IPS DF 4.7 (cell line): ENCODE measurements around the gene HSPA9.

Source experiments
- DNase-seq: peaks from one replicate; pipeline ENCODE4 v3.0.0-alpha.2; 2013; ENCODE audit warnings: low spot score; ENCODE audit errors: extremely low read depth

HSPA9 gene

GRCh38 chr5:138596105-138596881, 21.1 kb upstream of the HSPA9 start:
- no peak for DNase-seq

GRCh38 chr5:138595180-138595795, 20.1 kb upstream of the HSPA9 start:
- DNase-seq = no peak

GRCh38 chr5:138594305-138595058, 19.3 kb upstream of the HSPA9 start:
- DNase-seq = no peak

DNA sequence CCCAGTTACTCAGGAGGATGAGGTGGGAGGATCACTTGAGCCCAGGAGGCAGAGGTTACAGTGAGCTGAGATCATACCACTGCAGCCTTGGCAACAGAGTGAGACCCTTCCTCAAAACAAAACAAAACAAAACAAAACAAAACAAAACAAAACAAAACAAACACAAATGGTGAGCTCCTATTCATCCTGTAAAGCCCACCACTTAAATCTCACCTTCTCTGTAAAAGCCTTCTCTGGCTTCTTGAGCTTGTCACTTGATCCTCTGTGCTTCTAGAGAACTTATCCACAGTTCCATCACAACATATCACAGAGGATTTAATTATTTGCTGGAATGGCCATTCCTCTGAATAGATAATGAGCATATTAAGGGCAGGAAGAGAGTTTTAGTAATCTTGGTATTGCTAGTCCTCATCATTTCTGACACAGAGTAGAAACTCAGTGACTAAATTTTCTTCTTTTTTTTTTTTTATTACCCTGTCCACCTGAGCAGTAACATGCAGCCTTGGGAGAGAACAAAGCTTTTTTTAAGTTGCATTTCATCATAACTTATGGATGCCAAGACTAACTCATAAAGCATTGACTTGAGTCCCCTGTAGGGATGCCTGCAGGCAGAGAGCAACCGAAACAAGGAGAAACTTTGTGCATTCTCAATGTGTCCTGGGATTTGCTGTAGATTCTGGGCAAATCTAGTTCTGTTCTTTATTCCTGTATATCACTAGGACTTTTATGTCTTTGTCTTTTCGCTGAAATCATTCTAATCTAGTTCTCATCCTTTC, 13.0 kb upstream of the HSPA9 start:
- DNase-seq = no peak

- DNase-seq = no peak
Observed at GRCh38 chr5:138585157-138585556, 10.0 kb upstream of the HSPA9 start.

DNA sequence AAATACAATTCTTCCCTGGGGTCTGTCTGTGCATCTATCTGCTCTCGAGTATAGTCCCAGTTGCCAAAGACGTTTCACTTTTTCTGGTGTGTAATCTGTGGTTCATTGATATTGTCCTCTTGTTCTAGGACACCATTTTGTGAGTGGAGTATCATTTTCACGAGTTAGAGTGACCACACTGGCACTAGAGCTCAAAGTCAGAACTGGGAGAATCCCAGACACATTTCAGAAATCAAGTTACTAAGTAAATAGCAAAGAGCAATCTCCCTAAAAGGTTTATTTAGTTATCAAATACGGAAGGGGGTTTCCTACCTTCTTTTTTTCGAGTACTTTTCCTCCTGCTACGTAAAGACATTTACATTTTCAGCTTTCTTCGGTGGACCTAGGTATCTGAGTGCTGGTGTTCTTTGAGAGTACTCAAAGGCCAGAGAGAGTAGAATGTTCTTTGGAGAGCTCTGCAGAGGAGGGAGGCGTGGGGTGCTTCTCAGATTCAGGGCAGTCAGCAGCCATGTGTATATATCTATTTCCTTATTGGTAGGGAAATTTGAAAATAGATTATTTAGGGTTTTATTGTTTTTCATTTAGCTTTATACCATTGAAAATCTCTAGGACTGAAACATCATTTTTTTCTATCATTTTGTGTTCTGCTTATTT, 8.9 kb upstream of the HSPA9 start:
- no peak for DNase-seq

DNA sequence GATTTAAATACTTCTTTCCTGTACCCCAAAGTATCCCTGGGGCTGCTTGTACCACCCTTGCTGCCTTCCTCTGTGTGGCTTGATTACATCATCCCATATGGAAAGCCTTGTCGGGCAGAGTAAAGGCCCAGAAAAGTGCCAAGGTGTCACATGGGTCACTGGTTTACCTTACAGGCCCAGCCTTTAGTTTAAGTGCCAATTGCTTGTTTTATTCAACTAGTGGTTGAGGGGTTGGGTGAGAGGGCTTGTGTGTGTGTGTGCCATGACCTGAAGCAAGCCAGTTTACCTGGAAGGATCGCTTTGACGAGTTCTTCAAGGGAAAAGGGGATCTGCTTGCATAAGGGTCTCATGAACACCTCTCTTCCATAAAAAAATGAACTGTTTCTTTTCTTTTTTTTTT, 7.8 kb upstream of the HSPA9 start:
- DNase-seq = no peak

DNA sequence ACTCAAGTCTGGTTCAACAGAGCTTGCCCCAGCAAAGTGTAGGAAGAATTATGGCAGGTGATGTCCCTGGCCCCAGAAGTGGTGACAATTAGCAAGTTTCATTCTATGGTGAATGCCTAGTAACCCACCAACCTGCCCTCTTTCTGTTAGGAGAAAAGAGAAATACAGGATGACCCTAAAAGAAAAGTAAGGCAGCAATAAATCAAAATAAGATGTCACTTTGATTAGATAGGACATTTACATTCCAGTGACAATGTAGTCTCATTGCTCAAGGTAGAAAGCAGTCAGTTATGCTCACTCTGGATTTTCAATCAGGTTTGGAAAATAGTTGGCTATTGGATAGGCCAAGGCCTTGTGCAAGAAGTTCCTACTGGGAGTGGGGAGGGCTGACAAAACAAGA, 5.6 kb upstream of the HSPA9 start:
- no peak for DNase-seq

DNA sequence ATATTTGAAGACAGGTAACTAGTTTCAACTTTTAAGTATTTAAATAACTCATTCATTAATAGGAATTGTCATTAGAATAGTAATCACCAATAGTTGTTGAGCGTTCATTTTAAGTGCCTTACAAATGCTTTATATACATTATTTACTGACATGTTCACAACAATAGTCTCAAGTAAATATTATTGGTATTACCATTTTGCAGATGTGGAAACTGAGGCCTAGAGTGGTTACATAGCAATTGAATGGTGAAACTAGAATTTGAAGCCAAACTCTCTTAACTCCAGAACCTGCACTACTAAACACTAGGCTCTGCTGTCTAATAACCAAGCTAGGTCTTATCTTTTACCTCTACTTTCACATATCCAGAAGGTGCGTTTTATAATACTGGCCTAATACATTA, 4.8 kb upstream of the HSPA9 start:
- no peak for DNase-seq

GRCh38 chr5:138579517-138579863, 4.3 kb upstream of the HSPA9 start:
- DNase-seq = no peak

GRCh38 chr5:138577452-138577851, 2.3 kb upstream of the HSPA9 start:
- DNase-seq = no peak

DNA sequence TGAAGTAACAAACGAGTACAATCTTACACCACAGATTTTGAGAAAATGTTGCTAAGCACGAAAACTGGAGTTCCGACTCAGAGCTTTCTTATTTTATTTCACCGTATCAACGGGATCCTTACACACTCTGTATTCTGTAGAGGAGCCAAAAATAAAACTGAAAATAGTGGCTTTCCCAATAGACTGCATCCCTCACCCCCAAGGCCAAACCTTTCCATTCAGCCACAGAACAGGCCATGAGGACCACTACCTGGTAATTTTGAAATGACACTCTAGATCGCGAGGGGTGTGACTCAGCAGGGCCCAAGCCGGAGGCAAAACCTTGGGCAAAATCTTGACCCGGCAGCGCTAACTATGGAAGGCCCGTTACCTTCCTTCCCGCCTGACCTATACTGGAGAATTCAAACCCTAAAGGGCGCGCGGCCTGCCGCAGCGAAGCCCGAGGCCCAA, 432 bp downstream of the HSPA9 start:
- DNase-seq = no peak

DNA sequence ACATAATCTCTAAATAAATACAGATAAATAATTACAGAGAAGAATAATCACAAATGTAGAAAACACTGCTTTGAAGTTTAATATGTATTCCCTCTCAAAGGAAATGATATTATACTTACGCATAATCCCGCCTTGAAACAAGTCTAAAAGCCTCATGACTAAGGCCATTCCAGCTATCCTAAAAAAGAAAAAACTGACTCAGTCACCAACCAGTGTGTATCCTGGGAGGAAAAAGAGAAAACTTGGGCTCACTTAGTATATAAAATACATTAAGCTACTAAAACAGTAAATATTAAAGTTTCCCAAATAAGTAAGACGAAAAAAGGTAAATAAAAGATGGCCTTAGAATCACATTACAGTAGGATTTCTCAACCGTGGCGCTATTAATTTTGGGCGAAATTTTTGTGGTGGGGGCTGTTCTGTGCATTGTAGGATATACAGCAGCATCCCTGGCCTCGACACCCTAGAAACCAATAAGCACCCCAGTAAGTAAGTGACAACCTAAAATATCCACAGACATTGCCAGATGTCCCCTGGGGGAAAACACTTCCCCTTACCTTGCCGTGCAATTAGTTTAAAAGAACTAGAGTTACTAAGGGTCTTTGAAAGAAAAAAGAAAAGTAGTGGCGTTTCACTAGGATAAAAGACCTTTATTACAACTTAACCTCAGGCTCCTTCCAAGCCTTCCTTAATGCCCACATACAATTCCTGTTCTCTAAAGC, 1.1 kb downstream of the HSPA9 start:
- DNase-seq = no peak

GRCh38 chr5:138573223-138573622, 2.0 kb downstream of the HSPA9 start:
- no peak for DNase-seq

- DNase-seq = no peak
Observed at GRCh38 chr5:138570871-138571270, 4.3 kb downstream of the HSPA9 start.

- no peak for DNase-seq
Observed at GRCh38 chr5:138569782-138570181, 5.4 kb downstream of the HSPA9 start.

DNA sequence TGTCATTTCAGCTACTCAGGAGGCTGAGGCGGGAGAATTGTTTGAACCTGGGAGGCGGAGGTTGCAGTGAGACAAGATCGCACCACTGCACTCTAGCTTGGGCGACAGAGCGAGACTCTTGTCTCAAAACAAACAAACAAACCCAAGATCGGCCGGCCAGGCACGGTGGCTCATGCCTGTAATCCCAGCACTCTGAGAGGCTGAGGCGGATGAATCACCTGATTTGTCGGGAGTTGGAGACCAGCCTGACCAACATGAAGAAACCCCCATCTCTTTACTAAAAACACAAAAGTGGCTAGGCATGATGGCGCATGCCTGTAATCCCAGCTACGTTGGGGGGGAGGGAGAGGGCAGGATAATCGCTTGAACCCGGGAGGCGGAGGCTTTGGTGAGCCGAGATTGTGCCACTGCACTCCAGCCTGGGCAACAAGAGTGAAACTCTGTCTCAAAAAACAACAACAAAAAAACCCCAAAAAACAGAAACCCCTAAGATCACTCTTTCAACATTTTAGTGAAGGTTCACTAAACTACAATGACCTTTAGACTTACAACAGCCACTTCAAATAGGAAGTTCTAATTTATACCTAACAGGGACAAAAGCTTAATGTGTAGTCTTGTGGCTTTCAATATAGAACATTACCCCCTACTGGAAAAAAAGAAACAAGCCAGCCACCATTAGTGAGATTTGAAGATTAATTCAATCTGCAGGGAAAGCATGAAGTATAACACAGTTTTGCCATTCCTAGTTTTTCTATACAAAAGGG, 7.0 kb downstream of the HSPA9 start:
- no peak for DNase-seq

DNA sequence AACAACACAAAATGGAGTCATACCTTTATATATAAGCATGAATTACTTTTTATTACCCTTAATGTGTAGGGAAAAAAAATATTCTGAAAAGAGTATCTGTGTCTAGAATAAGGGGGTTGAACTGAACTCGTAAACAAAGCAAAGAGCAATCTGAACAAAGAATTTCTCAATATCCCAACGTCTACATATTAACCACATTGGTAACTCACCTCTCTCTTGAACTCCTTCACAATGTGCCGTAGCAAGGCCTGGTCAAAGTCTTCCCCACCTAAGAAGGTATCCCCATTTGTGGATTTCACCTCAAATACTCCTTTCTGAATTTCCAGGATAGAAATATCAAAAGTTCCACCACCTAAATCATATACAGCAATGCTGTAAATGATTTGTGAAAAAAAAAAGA, 8.4 kb downstream of the HSPA9 start:
- no peak for DNase-seq

DNA sequence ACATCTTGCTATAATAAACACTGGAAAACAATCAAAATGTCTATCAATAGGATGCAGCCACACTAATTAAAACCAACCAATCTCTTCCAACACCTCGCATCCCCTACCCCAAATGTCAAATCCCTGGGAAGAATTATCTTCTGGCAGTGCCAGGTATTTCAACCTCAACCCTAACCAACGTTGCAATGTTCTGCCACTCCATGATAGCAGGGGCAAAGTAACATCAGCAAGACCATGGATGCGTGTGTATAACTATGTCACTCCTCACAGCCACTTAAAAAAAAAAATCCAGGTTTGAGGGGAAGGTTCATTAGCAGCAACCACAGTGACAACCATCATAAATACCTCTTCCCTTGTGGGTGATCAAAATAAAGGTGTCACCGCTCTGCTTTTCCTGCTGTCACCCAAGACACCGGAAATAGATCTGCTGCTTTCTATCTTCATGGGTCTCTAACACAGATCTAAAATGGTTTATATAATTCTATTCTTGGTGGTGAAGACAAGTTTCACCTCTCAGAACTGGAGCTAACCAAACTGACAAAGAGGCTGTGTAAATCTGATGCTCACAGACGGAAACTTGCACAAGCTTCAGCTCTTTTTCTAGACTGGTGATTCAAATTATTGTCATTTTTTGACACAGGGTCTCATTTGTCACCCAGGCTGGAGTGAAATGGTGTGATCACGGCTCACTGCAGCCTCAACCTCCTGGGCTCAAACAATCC, 9.9 kb downstream of the HSPA9 start:
- DNase-seq = no peak
